Kidney epithelial cell (primary cell): ENCODE data around the gene ZFP64. TPM values are rescaled to one million over a fixed set of nuclear protein-coding genes. Genes with fewer than 3 reads are reported as not detected.
"Not testable (repeated sequence)": the region's sequence is repeated elsewhere in the genome, so short reads cannot be mapped to it uniquely, and the experiment has no call there.

Experiments used
- DNase-seq: peaks from one replicate; pipeline ENCODE4 v3.0.0-alpha.2; 2010; ENCODE audit warnings: low read depth
- H3K27me3 ChIP-seq: 2 replicates; pipeline ENCODE4 v1.6.0; 2011; ENCODE audit warnings: low read length; ENCODE audit not compliant: control insufficient read depth, insufficient read depth
- H3K36me3 ChIP-seq: 2 replicates; pipeline ENCODE4 v1.5.1; 2011; ENCODE audit warnings: low read length; ENCODE audit not compliant: control insufficient read depth, insufficient read depth
- H3K4me3 ChIP-seq: 2 replicates; pipeline ENCODE4 v1.5.1; 2011; ENCODE audit warnings: low read depth, mild to moderate bottlenecking, control low read depth, low read length
- total RNA-seq: library from RNA; depleted of rRNA; stranded (reverse); fragments of >200 nt; gene quantifications from 2 replicates; pipeline ENCODE4 v1.2.3, GENCODE V29; 2015
- TF ChIP-seq, protein P1 (sequence below): IDR thresholded peaks from 2 replicates; pipeline ENCODE4 v1.5.1; 2011; ENCODE audit warnings: mild to moderate bottlenecking, moderate library complexity, low read length, control low read depth, inconsistent platforms; ENCODE audit not compliant: insufficient read depth, poor library complexity, severe bottlenecking

Gene ZFP64
- total RNA-seq, 1 donor from 2014 or later, result 49.6 TPM

DNA sequence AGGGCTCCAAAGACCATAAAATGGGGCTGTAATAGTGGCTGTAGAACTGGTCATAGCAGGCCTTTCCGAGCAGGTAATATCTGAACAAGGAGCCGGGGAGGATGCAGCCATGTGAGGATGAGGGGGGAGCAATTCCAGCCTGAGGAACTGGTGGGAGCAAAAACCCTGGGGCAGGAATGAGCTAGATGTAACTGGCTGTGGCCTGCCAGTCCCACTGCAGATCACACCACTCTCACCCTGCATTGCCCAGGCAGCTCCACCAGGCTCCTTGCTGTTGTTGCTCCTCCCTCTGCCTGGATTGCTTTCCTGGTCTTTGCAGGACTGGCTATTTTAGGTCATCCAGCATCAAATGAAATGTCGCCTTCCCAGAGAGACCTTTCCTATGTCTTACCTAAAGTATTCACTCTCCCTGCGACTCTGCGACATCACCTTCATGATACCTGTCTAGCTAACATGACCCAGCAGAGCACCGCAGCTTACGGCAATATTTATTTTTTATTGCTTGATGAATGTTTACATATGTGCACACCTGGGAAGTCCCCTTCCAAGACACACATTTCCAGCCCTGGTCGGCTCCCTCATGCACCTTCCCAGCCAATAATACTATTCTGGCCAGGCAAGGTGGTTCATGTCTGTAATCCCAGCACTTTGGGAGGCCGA is 2.4 kb upstream of the ZFP64 start:
- H3K27me3 ChIP-seq, result no peaks in the 10 kb centered on the region
- H3K36me3 ChIP-seq, result no peaks in the 10 kb centered on the region
- no peak for DNase-seq
- H3K4me3 ChIP-seq, result no peak overlapping the region
- TF ChIP-seq, protein P1, sequence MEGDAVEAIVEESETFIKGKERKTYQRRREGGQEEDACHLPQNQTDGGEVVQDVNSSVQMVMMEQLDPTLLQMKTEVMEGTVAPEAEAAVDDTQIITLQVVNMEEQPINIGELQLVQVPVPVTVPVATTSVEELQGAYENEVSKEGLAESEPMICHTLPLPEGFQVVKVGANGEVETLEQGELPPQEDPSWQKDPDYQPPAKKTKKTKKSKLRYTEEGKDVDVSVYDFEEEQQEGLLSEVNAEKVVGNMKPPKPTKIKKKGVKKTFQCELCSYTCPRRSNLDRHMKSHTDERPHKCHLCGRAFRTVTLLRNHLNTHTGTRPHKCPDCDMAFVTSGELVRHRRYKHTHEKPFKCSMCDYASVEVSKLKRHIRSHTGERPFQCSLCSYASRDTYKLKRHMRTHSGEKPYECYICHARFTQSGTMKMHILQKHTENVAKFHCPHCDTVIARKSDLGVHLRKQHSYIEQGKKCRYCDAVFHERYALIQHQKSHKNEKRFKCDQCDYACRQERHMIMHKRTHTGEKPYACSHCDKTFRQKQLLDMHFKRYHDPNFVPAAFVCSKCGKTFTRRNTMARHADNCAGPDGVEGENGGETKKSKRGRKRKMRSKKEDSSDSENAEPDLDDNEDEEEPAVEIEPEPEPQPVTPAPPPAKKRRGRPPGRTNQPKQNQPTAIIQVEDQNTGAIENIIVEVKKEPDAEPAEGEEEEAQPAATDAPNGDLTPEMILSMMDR, result no peak

DNA sequence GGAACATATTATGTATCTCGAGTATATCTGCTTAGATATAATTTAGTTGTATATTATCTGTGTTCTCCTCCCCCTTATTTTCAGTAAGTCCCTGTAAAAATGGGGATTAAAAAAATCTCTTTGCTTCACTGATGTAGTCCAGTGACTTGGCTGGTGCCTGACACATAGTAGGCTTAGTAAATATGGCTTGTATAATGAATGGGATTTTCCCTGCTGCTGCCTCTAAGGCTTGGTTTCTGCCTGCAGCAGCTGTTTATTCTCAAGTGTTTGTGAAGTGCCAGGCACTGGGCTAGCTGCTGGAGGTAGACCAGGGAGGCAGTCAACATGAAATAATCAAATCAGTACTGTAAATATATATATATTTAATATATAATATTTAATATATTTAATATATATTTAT is 1.6 kb upstream of the ZFP64 start:
- H3K4me3 ChIP-seq, result no peak overlapping the region
- no peak for DNase-seq
- TF ChIP-seq, protein P1, result no peak
- H3K27me3 ChIP-seq, result no peaks in the 10 kb centered on the region
- no peaks in the 10 kb centered on the region for H3K36me3 ChIP-seq

DNA sequence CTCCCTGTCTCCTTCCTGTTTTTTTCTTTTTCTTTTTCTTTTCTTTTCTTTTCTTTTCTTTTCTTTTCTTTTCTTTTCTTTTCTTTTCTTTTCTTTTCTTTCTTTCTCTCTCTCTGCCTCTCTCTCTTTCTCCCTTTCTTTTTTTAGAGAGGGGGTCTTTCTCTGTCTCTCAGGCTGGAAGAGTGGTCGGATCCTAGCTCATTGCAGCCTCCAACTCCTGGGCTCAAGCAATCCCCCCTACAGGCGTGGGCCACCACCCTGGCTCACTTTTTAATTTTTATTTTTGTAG is 1.1 kb upstream of the ZFP64 start:
- not testable (repeated sequence) for DNase-seq, H3K36me3 ChIP-seq, H3K4me3 ChIP-seq, H3K27me3 ChIP-seq

DNA sequence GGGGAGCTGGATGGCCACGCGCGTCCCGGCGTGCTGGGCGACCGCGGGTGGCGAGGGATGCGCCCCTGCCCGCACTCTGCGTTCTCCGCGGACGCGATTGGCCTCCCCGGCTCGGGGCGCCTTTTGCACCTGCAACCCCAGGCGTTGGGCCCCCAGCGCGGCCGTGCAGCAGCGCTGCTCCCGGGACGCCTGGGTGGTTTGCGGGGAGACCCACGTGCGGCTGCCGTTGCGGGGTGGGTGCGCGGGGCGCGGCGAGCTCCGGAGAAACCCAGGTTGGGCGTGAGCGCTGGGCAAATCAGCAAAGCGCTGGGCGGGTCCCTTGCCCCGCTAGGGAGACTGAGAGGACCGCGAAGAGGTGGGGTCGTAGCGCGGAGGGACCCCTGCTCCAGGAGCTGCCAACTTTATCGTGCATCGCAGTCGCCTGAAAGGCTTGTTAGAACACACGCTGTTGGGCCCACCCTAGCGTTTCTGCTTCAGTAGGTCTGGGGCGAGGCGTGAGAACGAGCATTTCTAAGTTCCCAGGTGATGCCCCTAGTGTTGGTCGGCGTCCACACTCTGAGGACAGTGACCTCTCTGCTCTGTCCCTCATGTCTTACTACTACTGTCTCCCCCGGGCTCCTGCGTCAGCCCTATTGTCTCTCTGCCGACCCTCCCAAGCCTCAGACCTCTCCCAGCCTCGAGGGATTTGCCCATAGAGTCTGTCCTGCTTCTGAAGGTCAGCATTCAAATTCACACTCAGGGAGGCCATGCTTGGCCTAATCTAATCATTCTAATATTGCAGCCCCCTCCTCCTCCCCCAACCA is 538 bp upstream of the ZFP64 start:
- Histone ChIP-seq H3K4me3 (peak overlapping the region; percentile 72), H3K36me3 (no peaks in the 10 kb centered on the region), H3K27me3 (no peaks in the 10 kb centered on the region)
- no peak for DNase-seq
- TF ChIP-seq, protein P1, result peak; percentile 44

DNA sequence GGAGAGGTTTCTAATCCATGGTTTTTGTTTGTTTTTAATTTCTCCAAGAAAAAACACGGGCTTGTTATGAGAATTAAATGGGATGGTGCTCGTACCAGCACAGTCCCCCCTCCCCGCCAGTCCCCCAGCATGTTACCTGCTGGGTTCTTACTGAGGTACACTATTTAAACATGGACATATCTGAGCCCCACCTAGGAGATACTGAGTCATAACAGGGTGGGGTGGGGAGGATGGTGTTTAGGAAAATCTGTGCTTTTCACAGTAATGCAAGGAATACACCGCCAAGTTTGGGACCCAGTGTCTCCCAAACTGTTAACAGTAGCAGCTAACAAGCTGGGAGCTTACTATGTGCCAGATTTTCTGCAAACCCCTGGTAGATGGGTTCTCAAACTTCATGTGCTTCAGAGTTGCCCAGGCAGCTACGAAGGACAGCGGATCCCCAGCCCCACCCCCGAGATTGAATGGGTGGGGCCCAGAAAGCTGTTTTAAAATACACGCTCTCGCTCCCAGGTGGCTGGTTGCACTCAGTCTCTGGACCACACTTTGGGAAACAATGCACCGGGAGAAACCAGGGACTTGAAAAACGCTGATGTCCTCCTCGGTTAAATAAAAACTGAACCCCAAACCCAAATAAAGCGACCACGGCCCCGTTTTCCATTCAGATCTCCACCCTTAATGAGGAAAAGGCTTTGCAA is 995 bp downstream of the ZFP64 start:
- no peak for DNase-seq
- TF ChIP-seq, protein P1, result no peak
- no peaks in the 10 kb centered on the region for H3K27me3 ChIP-seq
- no peaks in the 10 kb centered on the region for H3K36me3 ChIP-seq
- peak overlapping the region; percentile 72 for H3K4me3 ChIP-seq

DNA sequence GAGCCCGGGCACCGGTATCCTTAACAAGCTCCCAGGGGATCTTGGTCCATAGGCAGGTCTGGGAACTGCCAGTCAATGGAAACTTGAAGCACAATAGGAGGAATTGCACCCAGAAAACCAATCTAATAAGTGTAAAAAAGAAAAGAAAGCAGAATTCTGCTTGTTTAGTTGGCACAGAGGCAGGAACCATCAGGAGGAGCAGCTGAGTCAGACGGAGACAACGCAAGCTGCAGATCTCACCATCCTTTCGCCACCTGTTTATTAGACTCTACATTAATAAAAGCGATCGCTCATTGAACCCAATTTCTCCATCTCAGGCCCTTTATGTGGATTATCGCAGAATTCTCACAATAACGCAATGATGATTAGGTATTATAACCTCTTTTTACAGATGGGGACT is 9.8 kb downstream of the ZFP64 start:
- Histone ChIP-seq H3K4me3 (no peak overlapping the region), H3K27me3 (no peaks in the 10 kb centered on the region), H3K36me3 (no peaks in the 10 kb centered on the region)
- DNase-seq, result no peak
- TF ChIP-seq, protein P1, result no peak
